ENCODE measurements around the gene PNPO.
A peak's percentile ranks its signal among the peaks of the same experiment; 100 is the strongest.
"Not testable (repeated sequence)": the region's sequence is repeated elsewhere in the genome, so short reads cannot be mapped to it uniquely, and the experiment has no call there.

The PNPO gene

GRCh38 chr17:47980541-47980940, 39.2 kb downstream of the PNPO start:
- peak; percentile 50 for DNase-seq

- DNase-seq, result no peak
Observed at GRCh38 chr17:47981462-47981861, 40.1 kb downstream of the PNPO start.

- DNase-seq, result no peak
Observed at GRCh38 chr17:47982091-47982617, 40.8 kb downstream of the PNPO start.

GRCh38 chr17:47982645-47983390, 41.4 kb downstream of the PNPO start:
- no peak for DNase-seq

- DNase-seq, result no peak
Observed at GRCh38 chr17:47983492-47984223, 42.3 kb downstream of the PNPO start.

GRCh38 chr17:47986520-47986919, 45.1 kb downstream of the PNPO start:
- no peak for DNase-seq

- DNase-seq, result peak; percentile 73
Observed at GRCh38 chr17:47987240-47987835, 46.0 kb downstream of the PNPO start.

- DNase-seq, result not testable (repeated sequence)
Observed at GRCh38 chr17:47988445-47988844, 47.1 kb downstream of the PNPO start.

GRCh38 chr17:47989159-47989558, 47.8 kb downstream of the PNPO start:
- no peak for DNase-seq

- DNase-seq, result no peak
Observed at GRCh38 chr17:47989700-47990099, 48.3 kb downstream of the PNPO start.

- no peak for DNase-seq
Observed at GRCh38 chr17:47990962-47991731, 49.8 kb downstream of the PNPO start.

- no peak for DNase-seq
Observed at GRCh38 chr17:47992216-47992615, 50.8 kb downstream of the PNPO start.

- DNase-seq, result no peak
Observed at GRCh38 chr17:47993031-47993564, 51.7 kb downstream of the PNPO start.

- DNase-seq, result no peak
Observed at GRCh38 chr17:47993964-47994363, 52.6 kb downstream of the PNPO start.

- no peak for DNase-seq
Observed at GRCh38 chr17:47994724-47995123, 53.4 kb downstream of the PNPO start.

- no peak for DNase-seq
Observed at GRCh38 chr17:47995241-47995935, 54.0 kb downstream of the PNPO start.

- DNase-seq, result no peak
Observed at GRCh38 chr17:47996201-47996600, 54.8 kb downstream of the PNPO start.

GRCh38 chr17:47997586-47997985, 56.2 kb downstream of the PNPO start:
- no peak for DNase-seq

GRCh38 chr17:47998044-47998443, 56.7 kb downstream of the PNPO start:
- DNase-seq, result no peak
